Esophagus muscularis mucosa (tissue), 4 donors: ENCODE results near the gene CDX1. TPM values are rescaled to one million over a fixed set of nuclear protein-coding genes. Genes with fewer than 3 reads are reported as not detected.
A peak's percentile ranks its signal among the peaks of the same experiment; 100 is the strongest.

ENCODE experiments used
- DNase-seq: peaks from one replicate; pipeline ENCODE4 v3.0.0-alpha.2; 2017; ENCODE audit errors: extremely low spot score
- H3K27ac ChIP-seq, 4 donors: fragments of 200-600 bp; sonication (generic); replicated peaks in 1 of 4; 1 replicate in 3 of 4; 2 replicates in 1 of 4; pipeline ENCODE4 v1.5.1; 2016 to 2019; ENCODE audit warnings: mild to moderate bottlenecking in 1 of 4
- H3K27me3 ChIP-seq, 4 donors: fragments of 200-600 bp; sonication (generic); one replicate each; pipeline versions ENCODE4 v1.5.1 to v1.6.0; 2016 to 2019
- H3K36me3 ChIP-seq, 4 donors: fragments of 200-600 bp; sonication (generic); one replicate each; pipeline ENCODE4 v1.5.1; 2016 to 2019
- H3K4me1 ChIP-seq, 4 donors: fragments of 200-600 bp; sonication (generic); one replicate each; pipeline ENCODE4 v1.5.1; 2016 to 2019
- H3K4me3 ChIP-seq, 4 donors: fragments of 200-600 bp; sonication (generic); 1 replicate in 2 of 4; 2 replicates in 2 of 4; pipeline ENCODE4 v1.5.1; 2016 to 2019; ENCODE audit warnings: mild to moderate bottlenecking in 4 of 4, moderate library complexity in 1 of 4
- H3K9me3 ChIP-seq, 4 donors: fragments of 200-600 bp; sonication (generic); 1 replicate in 3 of 4; 2 replicates in 1 of 4; pipeline ENCODE4 v1.5.1; 2016 to 2019
- EP300 ChIP-seq: sonication (generic); formaldehyde crosslinking; IDR thresholded peaks from one replicate; pipeline ENCODE4 v1.6.1; 2017; ENCODE audit warnings: antibody characterized with exemption
- POLR2A ChIP-seq: fragments of 450-650 bp; IDR thresholded peaks from one replicate; pipeline ENCODE4 v1.6.1; 2017; ENCODE audit warnings: antibody characterized with exemption, moderate library complexity, mild to moderate bottlenecking, low read depth
- POLR2AphosphoS5 ChIP-seq, 2 donors: sonication (generic); formaldehyde crosslinking; IDR thresholded peaks; one replicate each; pipeline ENCODE4 v1.6.1; 2017; ENCODE audit warnings: antibody characterized with exemption in 2 of 2
- WGBS: methylation state at CpG from one replicate; pipeline ENCODE4 v1.1.5; 2018; 5-methylcytosine and 5-hydroxymethylcytosine counted together
- intact Hi-C: fragments of 100-400 bp; cut with DNase I; formaldehyde crosslinking; loops from one replicate; pipeline ENCODE4 v1.15.1; 2023
- total RNA-seq, 4 donors: library from RNA; depleted of rRNA; stranded (reverse); fragments of >200 nt; gene quantifications; one replicate each; pipeline versions ENCODE4 v1.1.0 to v1.2.1, GENCODE V29; 2016
- TF ChIP-seq, protein P1 (sequence below), 3 experiments: fragments of 200-600 bp in 2 of 3; fragments of 450-650 bp in 1 of 3; sonication (generic) in 2 of 3; IDR thresholded peaks; one replicate each; pipeline ENCODE4 v1.5.1; 2017 to 2019; ENCODE audit warnings: antibody characterized with exemption in 3 of 3, mild to moderate bottlenecking in 2 of 3, moderate library complexity in 1 of 3

CDX1 gene
- total RNA-seq, 4 donors from 2014 or later, result 0.23 TPM; not detected in 3

DNA sequence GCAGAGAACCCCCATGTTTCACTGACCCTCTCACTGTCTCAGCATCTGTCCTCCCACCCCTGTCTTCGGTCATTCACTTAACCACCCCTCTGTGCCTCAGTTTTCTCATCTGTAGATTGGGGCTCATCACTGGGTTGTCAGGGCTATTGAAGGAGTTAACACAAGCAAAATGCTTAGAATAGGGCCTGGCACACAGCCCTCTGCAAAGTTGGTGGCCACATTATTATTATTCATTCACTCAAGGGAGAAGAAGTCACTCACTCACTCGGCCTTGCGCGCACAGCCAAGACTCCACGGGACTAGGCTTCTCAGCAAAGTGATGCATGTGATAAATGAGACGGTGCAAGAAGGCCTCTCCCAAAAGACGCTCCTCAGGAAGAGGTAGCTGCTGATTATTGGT, 18.9 kb upstream of the CDX1 start:
- TF ChIP-seq EP300, result no peak
- peak in 1 of 2 donors; percentile 9 for TF ChIP-seq POLR2AphosphoS5 (IDR thresholded peaks at IDR 0.05)
- H3K36me3 ChIP-seq, result peaks cover 0 to 7% (median 2%) of the 10 kb centered on the region in 4 donors
- no peaks in the 10 kb centered on the region for H3K27me3 ChIP-seq
- WGBS, result 62% methylated on average over 7 of the region's 7 CpGs
- H3K4me3 ChIP-seq, result peak overlapping the region in 1 of 4 donors; percentile 30
- no peaks in the 10 kb centered on the region for H3K9me3 ChIP-seq
- intact Hi-C loops, result no loop called here
- peaks cover 21 to 99% (median 96%) of the 10 kb centered on the region in 4 donors for H3K4me1 ChIP-seq
- peak overlapping the region; percentile 66 to 90 (median 82) for H3K27ac ChIP-seq
- DNase-seq, result no peak

DNA sequence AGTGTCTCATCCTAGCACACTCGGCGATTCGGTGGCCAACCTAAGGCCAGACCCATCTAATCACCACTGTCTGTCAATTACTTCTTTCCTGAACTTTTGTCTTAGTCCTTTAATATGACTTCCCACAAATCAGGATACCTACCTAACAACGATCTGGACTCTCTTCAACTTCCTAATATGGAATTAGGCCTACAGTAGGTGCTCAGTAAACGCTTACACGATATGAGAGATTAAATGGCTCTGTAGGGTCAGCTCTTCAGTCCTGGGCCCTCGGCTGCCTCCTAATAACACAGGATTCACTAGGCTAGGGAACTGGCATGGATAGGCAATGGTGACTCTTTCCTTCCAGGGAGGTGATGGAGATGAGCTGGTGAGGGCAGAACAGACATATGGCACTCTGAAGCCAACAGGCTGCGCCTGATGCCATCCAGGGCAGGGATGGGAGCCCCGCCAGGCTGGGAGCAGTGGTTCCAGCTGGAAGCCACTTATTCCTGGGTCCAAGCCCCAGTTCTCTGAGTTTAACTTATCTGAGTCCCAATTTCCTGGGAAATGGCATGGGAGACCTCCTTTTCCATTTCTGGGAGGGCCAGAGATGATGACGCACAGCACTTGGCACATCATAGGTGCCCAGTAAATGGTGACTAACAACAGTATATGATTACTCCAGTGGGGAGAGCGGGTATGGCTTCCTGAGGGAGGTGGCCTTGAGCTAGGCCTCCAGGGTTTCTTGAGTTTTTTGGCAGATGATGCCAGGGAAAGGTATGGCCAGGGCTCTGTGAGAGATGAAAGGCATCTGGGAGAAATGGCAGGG, 18.3 kb upstream of the CDX1 start:
- peaks cover 0 to 12% (median 4%) of the 10 kb centered on the region in 4 donors for H3K36me3 ChIP-seq
- no peak for DNase-seq
- intact Hi-C loops, result no loop called here
- peak overlapping the region; percentile 66 to 90 (median 82) for H3K27ac ChIP-seq
- no peaks in the 10 kb centered on the region for H3K9me3 ChIP-seq
- H3K27me3 ChIP-seq, result no peaks in the 10 kb centered on the region
- peak overlapping the region in 1 of 4 donors; percentile 30 for H3K4me3 ChIP-seq
- 76% methylated on average over 10 of the region's 11 CpGs for WGBS
- TF ChIP-seq EP300 (no peak), POLR2AphosphoS5 (IDR thresholded peaks at IDR 0.05) (no peak), POLR2A (no peak)
- TF ChIP-seq, protein P1, sequence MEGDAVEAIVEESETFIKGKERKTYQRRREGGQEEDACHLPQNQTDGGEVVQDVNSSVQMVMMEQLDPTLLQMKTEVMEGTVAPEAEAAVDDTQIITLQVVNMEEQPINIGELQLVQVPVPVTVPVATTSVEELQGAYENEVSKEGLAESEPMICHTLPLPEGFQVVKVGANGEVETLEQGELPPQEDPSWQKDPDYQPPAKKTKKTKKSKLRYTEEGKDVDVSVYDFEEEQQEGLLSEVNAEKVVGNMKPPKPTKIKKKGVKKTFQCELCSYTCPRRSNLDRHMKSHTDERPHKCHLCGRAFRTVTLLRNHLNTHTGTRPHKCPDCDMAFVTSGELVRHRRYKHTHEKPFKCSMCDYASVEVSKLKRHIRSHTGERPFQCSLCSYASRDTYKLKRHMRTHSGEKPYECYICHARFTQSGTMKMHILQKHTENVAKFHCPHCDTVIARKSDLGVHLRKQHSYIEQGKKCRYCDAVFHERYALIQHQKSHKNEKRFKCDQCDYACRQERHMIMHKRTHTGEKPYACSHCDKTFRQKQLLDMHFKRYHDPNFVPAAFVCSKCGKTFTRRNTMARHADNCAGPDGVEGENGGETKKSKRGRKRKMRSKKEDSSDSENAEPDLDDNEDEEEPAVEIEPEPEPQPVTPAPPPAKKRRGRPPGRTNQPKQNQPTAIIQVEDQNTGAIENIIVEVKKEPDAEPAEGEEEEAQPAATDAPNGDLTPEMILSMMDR (IDR thresholded peaks at IDR 0.05), result no peak
- peaks cover 21 to 99% (median 96%) of the 10 kb centered on the region in 4 donors for H3K4me1 ChIP-seq

DNA sequence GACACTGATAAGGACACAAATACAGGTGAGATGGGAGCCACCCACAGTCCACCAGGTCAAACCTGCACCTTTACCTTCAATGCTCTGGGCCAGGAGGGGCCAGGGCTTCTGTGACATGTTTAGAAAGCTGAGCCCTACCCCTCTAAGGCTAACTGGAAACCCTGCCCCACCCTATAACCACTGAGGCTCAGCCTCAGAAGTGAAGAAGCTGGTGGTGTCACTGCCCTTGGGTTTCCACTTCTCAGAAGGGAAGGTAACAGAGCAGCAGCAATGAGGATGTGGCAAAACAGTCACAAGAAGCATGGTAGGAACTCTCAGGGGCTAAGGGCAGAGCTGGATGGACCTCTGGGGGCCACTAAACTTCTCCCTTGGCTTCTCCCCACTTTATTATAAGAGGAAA, 17.0 kb upstream of the CDX1 start:
- no peak for TF ChIP-seq EP300
- no peak for TF ChIP-seq POLR2A
- TF ChIP-seq POLR2AphosphoS5 (IDR thresholded peaks at IDR 0.05), result no peak
- TF ChIP-seq, protein P1 (IDR thresholded peaks at IDR 0.05), result no peak
- peaks cover 0 to 12% (median 4%) of the 10 kb centered on the region in 4 donors for H3K36me3 ChIP-seq
- H3K4me1 ChIP-seq, result peaks cover 9 to 99% (median 96%) of the 10 kb centered on the region in 4 donors
- intact Hi-C loops, result no loop called here
- H3K9me3 ChIP-seq, result no peaks in the 10 kb centered on the region
- peak overlapping the region in 3 of 4 donors; percentile 12 to 67 (median 36) for H3K4me3 ChIP-seq
- H3K27me3 ChIP-seq, result no peaks in the 10 kb centered on the region
- no peak for DNase-seq
- peak overlapping the region; percentile 57 to 90 (median 74) for H3K27ac ChIP-seq

DNA sequence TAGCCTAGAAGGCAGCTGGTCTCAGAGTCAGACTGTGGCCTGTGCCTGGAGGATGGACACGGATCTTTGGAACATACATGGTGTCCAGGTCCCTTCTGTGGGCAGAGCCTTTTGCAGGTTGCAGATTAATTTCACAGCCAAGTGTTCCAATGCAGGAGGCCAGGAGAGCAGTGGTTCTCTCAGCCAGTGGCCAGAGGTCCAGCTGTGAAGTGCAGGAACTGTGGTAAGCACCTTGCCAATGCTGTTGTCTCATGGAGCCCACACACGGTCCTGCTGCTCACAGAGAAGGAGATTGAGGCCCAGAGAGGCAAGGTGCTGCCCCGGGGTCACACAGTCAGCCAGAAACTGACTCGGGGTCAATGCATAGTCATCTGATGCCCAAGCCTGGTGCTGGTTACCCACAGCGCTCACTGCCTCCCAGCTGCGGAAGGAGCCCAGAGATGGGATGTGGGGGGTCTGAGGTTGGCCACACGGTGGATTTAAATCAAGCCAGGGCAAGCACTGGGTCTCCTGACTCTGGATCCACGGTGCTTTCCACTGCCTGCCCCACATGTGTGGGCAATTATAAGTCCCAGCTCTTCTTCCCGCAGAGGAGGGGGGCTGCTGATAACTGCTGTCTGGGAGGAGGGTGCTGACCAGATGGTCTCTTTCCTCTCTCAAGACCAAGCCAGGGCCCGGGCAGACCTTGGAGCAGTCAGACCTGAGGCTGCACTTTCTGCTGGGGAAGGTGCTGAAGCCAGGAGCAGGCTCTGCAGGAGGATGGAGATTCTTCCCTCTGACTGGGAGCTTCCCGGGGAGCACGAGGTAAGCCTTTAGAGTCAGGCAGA, 13.7 kb upstream of the CDX1 start:
- Histone ChIP-seq H3K9me3 (no peaks in the 10 kb centered on the region), H3K4me3 (peak overlapping the region; percentile 60 to 67 (median 62)), H3K27me3 (no peaks in the 10 kb centered on the region), H3K36me3 (peaks cover 0 to 12% (median 4%) of the 10 kb centered on the region in 4 donors), H3K4me1 (peaks cover 19 to 95% (median 94%) of the 10 kb centered on the region in 4 donors), H3K27ac (peak overlapping the region; percentile 85 to 90 (median 88))
- no peak for TF ChIP-seq POLR2A
- TF ChIP-seq, protein P1 (IDR thresholded peaks at IDR 0.05), result no peak
- intact Hi-C loops, result no loop called here
- no peak for DNase-seq
- 34% methylated on average over 7 of the region's 12 CpGs for WGBS

DNA sequence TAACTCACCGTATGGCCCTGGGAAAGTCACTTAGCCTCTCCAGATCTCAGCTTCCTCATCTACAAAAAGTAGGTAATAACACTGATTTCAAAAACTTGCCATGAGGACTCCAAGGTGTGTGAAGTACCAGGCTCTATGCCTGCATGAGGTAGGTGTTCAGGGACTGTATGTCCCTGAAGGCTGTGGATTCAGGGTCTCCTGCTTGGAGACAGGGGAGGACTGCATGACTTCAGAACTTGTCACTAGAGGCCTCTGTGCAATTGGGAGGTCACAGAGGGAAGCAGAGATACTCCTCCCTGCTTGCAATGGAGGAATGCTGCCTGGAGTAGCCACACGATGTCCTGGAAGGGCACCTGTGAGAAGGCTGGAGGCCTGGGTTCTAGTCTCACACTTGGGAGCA, 13.1 kb upstream of the CDX1 start:
- no peaks in the 10 kb centered on the region for H3K9me3 ChIP-seq
- DNase-seq, result no peak
- H3K27me3 ChIP-seq, result no peaks in the 10 kb centered on the region
- H3K36me3 ChIP-seq, result peaks cover 0 to 12% (median 3%) of the 10 kb centered on the region in 4 donors
- H3K4me3 ChIP-seq, result peak overlapping the region; percentile 60 to 67 (median 62)
- H3K4me1 ChIP-seq, result peaks cover 23 to 95% (median 94%) of the 10 kb centered on the region in 4 donors
- 80% methylated on average over 1 of the region's 2 CpGs for WGBS
- TF ChIP-seq EP300, result no peak
- intact Hi-C loops, result no loop called here
- H3K27ac ChIP-seq, result peak overlapping the region; percentile 85 to 90 (median 88)
